ENCODE data around the gene BID.
A peak's percentile ranks its signal among the peaks of the same experiment; 100 is the strongest.
"Not testable (repeated sequence)": the region's sequence is repeated elsewhere in the genome, so short reads cannot be mapped to it uniquely, and the experiment has no call there.

The BID gene

GRCh38 chr22:17769716-17770082 is 4.6 kb downstream of the BID start:
- no peak for DNase-seq (ENCODE audit: low read depth)

- no peak for DNase-seq (ENCODE audit: low read depth)
Measured at GRCh38 chr22:17769013-17769715, 5.1 kb downstream of the BID start.

DNA sequence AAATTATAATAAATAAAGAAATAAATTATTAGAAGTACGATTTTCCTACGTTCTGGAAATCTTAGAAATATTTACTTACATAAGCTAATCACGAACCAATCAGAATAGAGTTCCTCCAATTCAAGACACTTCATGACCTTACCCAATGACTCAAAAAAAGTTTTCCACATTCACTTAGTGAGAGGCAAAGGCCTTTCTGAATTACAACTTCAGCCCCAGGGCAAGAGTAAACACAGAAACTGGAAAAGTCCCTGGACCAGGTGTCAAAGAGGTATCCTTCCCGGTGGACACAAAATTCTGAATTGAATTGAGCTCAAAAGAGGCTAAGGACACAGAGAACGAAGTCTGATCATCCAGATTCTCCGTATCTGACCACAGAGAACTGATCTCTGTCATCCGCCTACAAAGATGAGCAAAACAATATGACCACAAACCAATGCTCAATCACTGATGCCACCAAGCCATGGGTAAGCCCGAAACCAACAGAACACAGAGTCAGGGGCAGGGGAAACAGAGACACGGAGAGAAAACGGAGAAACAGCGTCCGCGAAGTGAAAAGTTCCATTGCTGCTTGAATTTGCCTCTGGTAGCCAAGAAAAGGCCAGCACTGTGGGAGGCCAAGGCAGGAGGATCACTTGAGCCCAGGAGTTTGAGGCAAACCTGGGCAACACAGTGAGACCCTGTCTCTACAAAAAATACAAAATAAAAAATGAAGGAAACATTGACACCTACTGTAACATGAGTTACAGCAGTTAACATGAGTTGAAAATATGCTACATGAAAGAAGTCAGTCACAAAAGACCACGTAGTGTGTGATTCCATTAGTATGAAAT is 6.8 kb downstream of the BID start:
- peak; percentile 49 for DNase-seq (ENCODE audit: low read depth)

GRCh38 chr22:17764852-17765251 is 9.4 kb downstream of the BID start:
- DNase-seq (ENCODE audit: low read depth) = not testable (repeated sequence)

DNA sequence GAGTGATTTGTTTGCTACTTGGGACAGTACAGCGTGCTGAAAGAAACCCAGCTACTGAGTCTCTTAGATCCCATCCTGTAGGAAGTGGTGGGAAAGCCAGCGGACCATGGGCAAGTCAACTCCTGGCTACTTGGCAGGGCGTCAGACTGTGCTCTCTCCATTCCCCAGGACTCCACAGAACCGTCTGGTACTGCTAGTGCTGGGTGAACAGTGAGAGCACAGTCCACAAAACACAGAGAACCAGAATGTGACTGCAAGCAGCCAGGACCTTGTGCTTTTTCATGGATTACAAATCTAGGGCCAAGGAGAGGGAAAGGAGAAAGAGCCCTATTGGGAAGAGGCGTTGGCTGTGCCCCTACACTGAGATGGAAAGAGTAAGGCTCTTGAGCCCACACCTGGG is 10.2 kb downstream of the BID start:
- DNase-seq (ENCODE audit: low read depth) = no peak

DNA sequence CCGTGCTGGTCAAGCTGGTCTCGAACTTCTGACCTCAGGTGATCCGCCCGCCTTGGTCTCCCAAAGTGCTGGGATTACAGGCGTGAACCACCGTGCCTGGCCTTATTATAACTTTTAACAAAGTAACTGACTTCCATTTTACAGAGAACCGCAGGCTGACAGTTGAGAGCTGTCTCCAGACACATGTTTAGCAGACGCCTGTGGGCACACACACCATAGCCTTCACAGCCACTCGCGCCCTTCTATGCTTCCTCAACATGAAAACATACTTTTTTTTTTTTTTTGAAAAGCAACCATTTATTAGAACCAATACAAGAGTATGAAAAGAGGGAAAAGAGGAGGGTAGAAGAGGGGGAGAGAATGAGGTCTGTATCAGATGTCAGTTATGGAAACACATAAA is 10.8 kb downstream of the BID start:
- DNase-seq (ENCODE audit: low read depth) = not testable (repeated sequence)

DNA sequence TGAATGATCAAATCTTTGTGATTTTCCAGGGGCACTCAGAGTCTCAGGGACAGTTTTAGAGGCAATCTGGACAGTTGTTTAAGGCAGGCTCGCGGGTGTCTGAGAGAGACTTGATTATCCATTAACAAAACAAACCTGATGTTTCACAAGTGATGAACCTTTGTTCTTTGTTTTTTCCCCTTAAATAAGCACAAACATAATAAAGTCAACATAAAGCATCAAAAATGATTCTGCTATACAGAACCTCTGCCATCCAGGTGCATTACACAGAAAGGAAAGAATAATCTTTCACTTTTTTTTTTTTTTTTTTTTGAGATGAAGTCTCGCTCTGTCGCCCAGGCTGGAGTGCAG is 13.2 kb downstream of the BID start:
- DNase-seq (ENCODE audit: low read depth) = no peak

DNA sequence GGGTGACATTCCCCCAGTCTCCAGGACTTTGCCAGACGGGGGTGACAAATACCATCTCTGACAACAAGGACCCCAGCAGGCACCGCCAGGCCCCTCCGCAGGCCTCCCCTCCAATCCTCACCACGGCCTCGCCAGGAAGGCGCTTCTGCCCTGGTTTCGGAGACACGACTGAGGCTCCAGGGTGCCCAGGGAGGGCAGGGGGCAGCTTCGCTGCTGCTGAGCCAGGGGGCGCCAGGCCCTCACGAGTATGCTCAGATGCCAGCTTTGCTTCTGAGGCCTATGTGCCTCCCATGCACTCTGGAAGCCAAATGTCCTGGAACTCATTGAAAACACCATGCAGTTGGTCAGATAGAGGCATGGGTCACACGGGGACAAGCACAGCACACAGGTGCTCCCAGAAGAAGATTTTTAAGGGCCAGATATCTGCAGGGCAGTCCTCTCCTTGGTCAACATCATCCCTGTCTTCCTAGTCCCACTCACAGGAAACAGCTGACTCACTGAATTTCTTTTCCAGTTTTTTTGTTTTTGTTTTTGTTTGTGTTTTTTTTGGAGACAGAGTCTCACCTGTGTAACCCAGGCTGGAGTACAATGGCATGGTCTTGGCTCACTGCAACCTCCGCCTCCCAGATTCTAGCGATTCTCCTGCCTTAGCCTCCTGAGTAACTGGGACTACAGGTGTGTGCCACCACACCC is 19.9 kb downstream of the BID start:
- DNase-seq (ENCODE audit: low read depth) = no peak

DNA sequence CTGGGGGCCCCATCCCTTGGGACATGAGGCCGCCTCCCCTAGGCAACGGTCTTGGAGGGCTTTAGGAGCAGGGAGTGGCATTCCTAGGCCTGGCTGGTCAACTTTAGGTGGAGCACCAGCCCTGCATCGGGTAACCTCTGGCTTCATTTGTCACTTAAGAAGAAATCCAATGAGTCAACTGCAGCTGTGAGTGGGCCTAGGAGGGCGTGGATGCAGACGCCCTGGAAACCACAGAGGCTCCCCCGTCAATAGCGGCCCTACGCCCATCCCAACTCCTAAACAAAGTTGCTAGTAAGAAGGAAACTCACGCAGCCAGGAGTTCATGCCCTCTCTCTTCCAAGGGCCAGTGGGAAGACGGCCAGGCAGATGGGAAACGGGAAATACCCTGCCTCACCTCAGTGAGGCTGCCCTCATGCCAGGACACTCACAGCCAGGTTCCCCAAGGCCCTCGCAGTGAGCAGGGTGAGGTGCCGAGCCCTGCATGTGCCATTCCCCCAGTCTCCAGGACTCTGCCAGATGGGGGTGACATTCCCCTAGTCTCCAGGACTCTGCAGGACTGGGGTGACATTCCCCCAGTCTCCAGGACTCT is 20.8 kb downstream of the BID start:
- no peak for DNase-seq (ENCODE audit: low read depth)

- DNase-seq (ENCODE audit: low read depth) = no peak
Measured at GRCh38 chr22:17751596-17751995, 22.7 kb downstream of the BID start.

DNA sequence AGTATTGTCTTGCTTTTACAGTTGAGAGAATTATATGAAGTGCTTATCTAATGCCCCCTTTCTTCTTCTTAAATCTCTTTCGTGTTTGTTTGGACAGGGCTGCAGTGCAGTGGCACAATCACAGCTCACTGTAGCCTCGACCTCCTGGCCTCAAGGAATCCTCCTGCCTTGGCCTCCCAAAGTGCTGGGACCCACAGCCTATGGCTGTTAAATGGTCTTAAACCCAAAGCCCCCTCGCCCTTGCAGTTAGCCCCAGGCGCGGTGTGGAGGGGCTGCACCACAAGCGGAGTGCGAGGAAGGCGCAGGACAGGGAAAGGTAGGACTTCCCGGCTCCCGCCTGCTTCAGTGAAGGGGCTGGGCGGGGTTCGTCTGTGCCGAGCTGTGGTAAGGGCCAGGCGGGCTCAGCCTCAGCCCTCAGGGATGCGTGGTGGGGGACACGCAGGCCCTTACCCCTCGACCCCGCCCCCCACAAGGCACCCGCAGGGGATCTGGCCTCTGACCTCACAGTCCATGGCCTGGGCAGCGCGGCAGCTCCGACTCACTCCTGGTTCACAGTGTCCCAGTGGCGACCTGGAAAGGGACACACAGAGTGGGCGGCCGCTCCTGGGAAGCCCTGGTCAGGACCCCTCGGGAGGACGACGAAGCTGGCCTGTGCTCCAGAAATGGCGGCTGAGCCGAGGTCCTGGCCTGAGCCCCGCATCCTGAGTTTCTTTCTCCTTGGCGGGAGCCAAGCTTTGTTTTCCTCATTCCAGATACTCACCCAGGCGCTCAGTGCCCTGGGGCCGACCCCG is 24.5 kb downstream of the BID start:
- DNase-seq (ENCODE audit: low read depth) = no peak

GRCh38 chr22:17748555-17749353 is 25.5 kb downstream of the BID start:
- no peak for DNase-seq (ENCODE audit: low read depth)

GRCh38 chr22:17746916-17747315 is 27.4 kb downstream of the BID start:
- no peak for DNase-seq (ENCODE audit: low read depth)

DNA sequence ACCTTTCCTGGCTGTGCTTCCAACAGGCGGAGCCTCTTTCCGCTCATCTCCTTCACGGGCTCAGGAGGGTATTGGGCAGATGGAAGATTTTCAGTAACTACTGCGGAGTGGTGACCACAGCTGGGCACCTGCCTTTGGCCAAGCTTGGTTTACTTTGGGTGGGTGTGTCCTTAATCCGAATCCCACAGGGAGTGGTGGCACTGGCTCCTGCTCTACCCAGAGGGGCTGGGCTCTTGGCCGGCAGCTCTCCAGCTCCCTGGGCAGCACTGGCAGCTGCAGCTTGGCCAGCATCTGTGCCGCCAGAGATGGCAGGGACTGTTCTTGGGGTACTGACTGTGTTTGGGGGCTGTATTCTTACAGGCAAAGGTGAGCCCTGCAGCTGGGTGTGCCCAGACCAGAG is 29.8 kb downstream of the BID start:
- no peak for DNase-seq (ENCODE audit: low read depth)

GRCh38 chr22:17743661-17744411 is 30.4 kb downstream of the BID start:
- no peak for DNase-seq (ENCODE audit: low read depth)

GRCh38 chr22:17742527-17742902 is 31.8 kb downstream of the BID start:
- peak; percentile 55 for DNase-seq (ENCODE audit: low read depth)

DNA sequence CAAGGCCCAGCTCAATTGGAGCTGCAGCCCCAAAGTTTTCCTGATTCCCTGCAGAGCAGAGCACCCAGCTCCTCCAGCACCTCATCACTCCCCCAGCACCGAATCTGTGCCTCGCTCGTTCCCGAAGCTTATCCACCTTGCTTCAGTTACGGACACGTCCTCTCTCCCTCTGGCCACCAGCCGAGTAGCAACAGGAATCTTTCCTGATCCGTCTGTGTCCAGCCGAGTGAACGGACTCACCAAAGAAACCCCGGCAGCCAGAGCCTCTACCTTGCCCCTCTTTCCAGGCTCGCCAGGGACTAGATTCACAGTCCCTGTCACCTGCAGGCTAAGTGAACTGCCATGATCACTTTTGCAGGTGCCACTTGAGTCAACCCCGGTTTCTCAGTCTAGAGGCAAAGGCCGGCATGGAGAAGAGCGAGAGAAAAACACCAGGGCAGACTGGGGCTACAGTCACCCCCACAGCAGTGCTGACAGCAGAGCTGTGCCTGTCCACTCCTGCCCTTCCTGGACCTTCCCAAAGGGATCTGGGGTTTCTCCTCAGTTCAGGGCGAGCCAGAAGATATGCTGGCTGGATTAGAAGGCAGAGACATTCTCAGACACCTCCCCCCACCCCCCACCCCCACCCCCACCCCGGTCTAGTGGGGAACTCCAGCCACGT is 32.3 kb downstream of the BID start:
- DNase-seq (ENCODE audit: low read depth) = no peak

GRCh38 chr22:17739196-17739975 is 34.9 kb downstream of the BID start:
- no peak for DNase-seq (ENCODE audit: low read depth)
